Caki2 (cell line): ENCODE measurements around the gene PARD3. TPM values are rescaled to one million over a fixed set of nuclear protein-coding genes. Genes with fewer than 3 reads are reported as not detected.
"Not testable (repeated sequence)": the region's sequence is repeated elsewhere in the genome, so short reads cannot be mapped to it uniquely, and the experiment has no call there.

Source experiments
- DNase-seq: peaks from one replicate; pipeline ENCODE4 v3.0.0-alpha.2; 2015; ENCODE audit warnings: low read depth
- in situ Hi-C: cut with HindIII; loops from 2 replicates; pipeline ENCODE4 v1.10.0; 2016; ENCODE audit warnings: low sequenced_read_pairs, low pct_unique_long_range_greater_than_20kb, mixed read lengths
- total RNA-seq: library from RNA; depleted of rRNA; stranded (reverse); fragments of >200 nt; shearing (Covaris generic); gene quantifications from 2 replicates; pipeline ENCODE4 v1.2.3, GENCODE V29; 2014; ENCODE audit warnings: low replicate concordance

Gene PARD3
- total RNA-seq, 1 experiment from 2014 or later = 237 TPM

DNA sequence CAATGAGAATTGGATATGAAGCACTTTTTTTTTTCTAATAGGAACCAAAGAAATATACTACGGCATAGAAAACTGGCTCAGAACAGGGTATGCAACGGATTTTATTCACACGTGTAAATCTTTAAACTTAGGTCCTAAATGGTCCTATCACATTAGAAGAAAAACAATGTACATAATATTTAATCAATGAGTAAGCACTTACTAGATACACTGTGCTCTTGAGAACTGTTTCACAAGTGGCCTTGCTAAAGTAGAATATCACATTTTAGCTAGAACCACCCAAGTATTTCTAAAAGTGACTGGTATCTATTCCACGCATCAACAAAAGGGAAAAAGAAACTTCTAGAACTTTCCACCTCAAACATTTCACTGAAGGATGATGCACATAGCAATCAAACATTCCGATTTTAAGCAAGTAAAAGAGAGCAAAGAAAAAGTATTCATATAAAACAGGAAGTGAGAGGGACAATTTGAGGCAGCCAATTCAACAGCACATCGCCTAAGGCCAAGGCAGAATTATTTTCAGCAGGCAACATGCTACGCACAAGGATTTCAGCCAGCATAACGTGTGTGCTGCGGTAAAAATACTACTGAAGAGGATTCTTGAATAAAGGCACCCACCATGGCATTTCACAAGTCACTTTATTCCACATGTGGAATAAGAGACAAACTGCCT is 55.8 kb downstream of the PARD3 start:
- no peak for DNase-seq
- in situ Hi-C loops = no loop called here

GRCh38 chr10:34758447-34758996 is 56.6 kb downstream of the PARD3 start:
- in situ Hi-C loops = no loop called here

GRCh38 chr10:34757933-34758332 is 57.2 kb downstream of the PARD3 start:
- in situ Hi-C loops = no loop called here
- no peak for DNase-seq

More at GRCh38 chr10:34758447-34758996, 56.6 kb downstream of the PARD3 start:
- DNase-seq = peak; percentile 97

- DNase-seq, in situ Hi-C loops: not testable (repeated sequence)
Measured at GRCh38 chr10:34757181-34757580, 57.9 kb downstream of the PARD3 start.

- in situ Hi-C loops = no loop called here
- no peak for DNase-seq
Measured at GRCh38 chr10:34756584-34756983, 58.5 kb downstream of the PARD3 start.

DNA sequence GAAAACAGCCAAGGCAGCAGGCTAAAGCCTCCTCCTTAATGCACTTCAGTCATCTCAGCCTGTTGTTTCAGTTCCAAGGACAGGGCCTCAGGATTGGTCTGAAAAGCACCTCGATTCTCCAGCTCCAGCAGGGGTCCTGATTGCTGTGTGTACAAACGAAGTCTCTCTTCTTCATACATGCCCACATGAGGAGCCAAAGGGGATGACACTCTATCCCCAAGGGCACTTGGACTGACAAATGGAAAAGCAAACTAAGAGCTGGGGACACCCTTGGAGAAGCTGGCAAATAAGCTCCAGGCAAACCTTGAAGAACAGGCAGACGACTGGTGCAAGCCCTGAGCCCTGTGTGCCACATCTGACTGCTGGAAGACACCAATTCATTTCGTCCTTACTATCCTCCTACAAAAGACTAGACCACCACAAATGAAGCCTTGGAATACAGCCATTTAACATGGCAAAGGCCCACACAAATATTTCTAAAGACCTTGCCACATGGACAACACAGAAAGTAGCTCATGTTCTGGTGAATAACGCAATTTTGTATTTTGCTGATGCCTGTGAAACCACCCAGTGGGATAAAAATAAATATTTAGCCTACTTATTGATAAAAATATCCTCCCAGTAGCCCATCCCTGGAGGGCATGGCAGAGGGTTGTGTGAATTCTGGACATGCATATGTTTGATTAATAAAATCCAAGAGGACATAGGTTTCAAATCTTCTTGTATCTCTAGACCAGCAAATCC is 61.9 kb downstream of the PARD3 start:
- in situ Hi-C loops = no loop called here
- DNase-seq = no peak

- in situ Hi-C loops = no loop called here
- DNase-seq = no peak
Measured at GRCh38 chr10:34751272-34751671, 63.8 kb downstream of the PARD3 start.

DNA sequence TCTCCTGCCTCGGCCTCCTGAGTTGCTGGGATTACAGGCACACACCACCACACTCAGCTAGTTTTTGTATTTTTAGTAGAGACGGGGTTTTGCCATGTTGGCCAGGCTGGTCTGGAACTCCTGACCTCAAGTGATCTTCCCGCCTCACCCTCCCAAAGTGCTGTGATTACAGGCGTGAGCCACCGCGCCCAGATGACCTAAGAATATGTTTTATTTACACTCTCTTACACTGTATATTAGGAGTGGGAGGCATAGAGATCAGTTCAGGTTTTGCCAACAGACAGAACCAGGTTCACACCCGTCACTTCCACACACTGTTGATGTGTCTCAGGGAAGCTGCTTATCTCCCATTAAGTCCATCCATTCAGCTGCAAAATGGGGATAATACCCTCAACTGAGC is 64.3 kb downstream of the PARD3 start:
- in situ Hi-C loops, DNase-seq: not testable (repeated sequence)

GRCh38 chr10:34748767-34749166 is 66.3 kb downstream of the PARD3 start:
- no peak for DNase-seq
- in situ Hi-C loops = no loop called here

DNA sequence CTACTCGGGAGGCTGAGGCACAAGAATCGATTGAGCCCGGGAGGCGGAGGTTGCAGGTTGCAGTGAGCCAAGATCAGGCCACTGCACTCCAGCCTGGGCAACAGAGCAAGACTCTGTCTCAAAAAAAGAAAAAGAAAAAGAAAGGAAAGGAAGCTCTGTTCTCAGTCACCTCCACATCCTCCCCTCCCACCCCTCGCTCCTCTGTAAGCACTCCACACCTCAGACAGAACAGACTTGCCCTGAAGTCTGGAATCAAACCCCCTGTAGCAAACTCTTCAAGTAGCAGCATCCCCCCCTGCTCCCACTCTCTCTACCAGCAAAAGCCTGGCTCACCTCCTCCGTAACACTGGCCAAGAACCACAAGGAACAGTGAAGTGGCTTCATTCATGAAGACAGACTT is 66.7 kb downstream of the PARD3 start:
- in situ Hi-C loops = no loop called here
- DNase-seq = no peak

- peak; percentile 62 for DNase-seq
- in situ Hi-C loops = no loop called here
Measured at GRCh38 chr10:34746094-34746493, 69.0 kb downstream of the PARD3 start.

GRCh38 chr10:34745244-34745643 is 69.9 kb downstream of the PARD3 start:
- no peak for DNase-seq
- in situ Hi-C loops = no loop called here

- DNase-seq = no peak
- in situ Hi-C loops = no loop called here
Measured at GRCh38 chr10:34744590-34744989, 70.5 kb downstream of the PARD3 start.

- in situ Hi-C loops = no loop called here
- peak; percentile 62 for DNase-seq
Measured at GRCh38 chr10:34743814-34744213, 71.3 kb downstream of the PARD3 start.

- in situ Hi-C loops = no loop called here
Measured at GRCh38 chr10:34742456-34742855, 72.6 kb downstream of the PARD3 start.

DNA sequence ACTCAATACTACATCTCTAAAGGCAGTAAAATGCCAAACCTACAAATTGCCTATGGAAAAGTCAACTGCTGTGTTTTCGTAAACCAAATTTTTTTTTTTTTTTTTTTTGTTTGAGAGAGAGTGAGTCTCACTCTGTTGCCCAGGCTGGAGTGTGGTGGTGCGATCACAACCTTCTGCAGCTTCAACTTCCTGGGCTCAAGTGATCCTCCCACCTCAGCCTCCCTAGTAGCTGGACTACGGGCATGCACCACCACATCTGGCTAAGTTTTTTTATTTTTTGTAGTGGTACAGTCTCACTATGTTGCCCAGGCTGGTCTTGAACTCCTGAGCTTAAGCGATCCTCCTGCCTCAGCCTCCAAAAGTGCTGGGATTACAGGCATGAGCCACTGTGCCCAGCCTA is 74.0 kb downstream of the PARD3 start:
- DNase-seq, in situ Hi-C loops: not testable (repeated sequence)

More at GRCh38 chr10:34742456-34742855, 72.6 kb downstream of the PARD3 start:
- no peak for DNase-seq

GRCh38 chr10:34740321-34740720 is 74.8 kb downstream of the PARD3 start:
- in situ Hi-C loops = no loop called here
- DNase-seq = no peak

DNA sequence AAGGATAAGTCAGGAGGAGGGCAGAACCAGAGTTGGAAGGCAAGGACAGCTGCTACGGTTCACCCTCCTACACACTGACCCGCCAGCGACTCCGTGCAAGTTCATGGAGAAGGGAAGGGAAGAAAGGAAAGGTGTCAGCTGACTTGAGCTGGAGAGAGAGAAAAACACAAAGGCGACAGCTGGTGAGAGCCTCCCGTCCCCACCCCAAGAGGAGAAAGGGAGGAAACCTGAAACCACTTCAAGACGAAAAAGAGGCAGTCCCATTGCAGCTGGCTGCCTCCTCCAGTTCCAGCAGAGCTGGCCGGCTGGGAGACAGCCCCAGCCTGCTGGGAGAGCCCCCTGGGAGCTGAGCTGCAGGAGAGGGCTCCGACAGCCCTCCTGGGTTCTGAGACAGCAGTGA is 75.2 kb downstream of the PARD3 start:
- DNase-seq = peak; percentile 97
- in situ Hi-C loops = no loop called here

GRCh38 chr10:34737772-34738169 is 77.3 kb downstream of the PARD3 start:
- in situ Hi-C loops = no loop called here
- DNase-seq = no peak
